Breast epithelium (tissue), 4 donors: ENCODE measurements around the gene TOE1. TPM values are rescaled to one million over a fixed set of nuclear protein-coding genes. Genes with fewer than 3 reads are reported as not detected.
A peak's percentile ranks its signal among the peaks of the same experiment; 100 is the strongest.

Experiments
- DNase-seq, 2 donors: peaks; one replicate each; pipeline ENCODE4 v3.0.0-alpha.2; 2019; ENCODE audit warnings: low spot score in 2 of 2
- H3K27ac ChIP-seq, 2 donors: fragments of 200-600 bp; sonication (generic) in 1 of 2; one replicate each; pipeline ENCODE4 v1.5.1; 2016 to 2019; ENCODE audit warnings: mild to moderate bottlenecking in 1 of 2
- H3K27me3 ChIP-seq, 2 donors: fragments of 200-600 bp; sonication (generic) in 1 of 2; one replicate each; pipeline versions ENCODE4 v1.5.1 to v1.6.0; 2017 to 2019; ENCODE audit warnings: control low read depth in 1 of 2, mild to moderate bottlenecking in 1 of 2
- H3K36me3 ChIP-seq: fragments of 200-600 bp; one replicate; pipeline ENCODE4 v1.5.1; 2019
- H3K4me1 ChIP-seq, 2 donors: fragments of 200-600 bp; sonication (generic); one replicate each; pipeline ENCODE4 v1.5.1; 2016 to 2019; ENCODE audit warnings: control low read depth in 1 of 2
- H3K4me3 ChIP-seq, 3 donors: fragments of 200-600 bp; sonication (generic); 1 replicate in 2 of 3; 2 replicates in 1 of 3; pipeline ENCODE4 v1.5.1; 2016 to 2019; ENCODE audit warnings: mild to moderate bottlenecking in 3 of 3, moderate library complexity in 2 of 3
- H3K9me3 ChIP-seq, 2 donors: fragments of 200-600 bp; sonication (generic) in 1 of 2; one replicate each; pipeline ENCODE4 v1.5.1; 2016 to 2019; ENCODE audit warnings: control low read depth in 1 of 2
- CTCF ChIP-seq, 3 donors: fragments of 450-650 bp; IDR thresholded peaks; one replicate each; pipeline ENCODE4 v1.5.1; 2016 to 2017; ENCODE audit warnings: antibody characterized with exemption in 3 of 3, mild to moderate bottlenecking in 3 of 3, moderate library complexity in 3 of 3
- POLR2A ChIP-seq: fragments of 450-650 bp; IDR thresholded peaks from one replicate; pipeline ENCODE4 v1.6.1; 2016; ENCODE audit warnings: antibody characterized with exemption, mild to moderate bottlenecking, moderate library complexity
- POLR2AphosphoS5 ChIP-seq, 3 donors: sonication (generic); formaldehyde crosslinking; IDR thresholded peaks; one replicate each; pipeline ENCODE4 v1.6.1; 2017; ENCODE audit warnings: antibody characterized with exemption in 3 of 3
- intact Hi-C: fragments of 100-400 bp; cut with DNase I; formaldehyde crosslinking; loops from one replicate; pipeline ENCODE4 v1.15.1; 2023; ENCODE audit warnings: low total_unique reads
- total RNA-seq, 3 donors: library from RNA; depleted of rRNA; stranded (reverse); fragments of >200 nt; gene quantifications; one replicate each; pipeline ENCODE4 v1.1.0, GENCODE V29; 2016

The TOE1 gene
- total RNA-seq, 3 donors from 2014 or later: 8.6 to 21.2 (median 11.1) TPM

GRCh38 chr1:45364294-45364693, 24.3 kb downstream of the TOE1 start:
- no peak overlapping the region for H3K27ac ChIP-seq
- DNase-seq: no peak
- no peak overlapping the region for H3K4me3 ChIP-seq
- no peaks in the 10 kb centered on the region for H3K9me3 ChIP-seq
- H3K36me3 ChIP-seq: no peaks in the 10 kb centered on the region
- peaks cover 0 to 11% of the 10 kb centered on the region in 2 donors for H3K4me1 ChIP-seq
- H3K27me3 ChIP-seq: no peaks in the 10 kb centered on the region
- intact Hi-C loops: no loop called here
- no peak for TF ChIP-seq CTCF (IDR thresholded peaks at IDR 0.05)
- TF ChIP-seq POLR2AphosphoS5 (IDR thresholded peaks at IDR 0.05): no peak
- TF ChIP-seq POLR2A: no peak

GRCh38 chr1:45365051-45365450, 25.1 kb downstream of the TOE1 start:
- Histone ChIP-seq H3K27me3 (no peaks in the 10 kb centered on the region), H3K9me3 (no peaks in the 10 kb centered on the region), H3K4me1 (peaks cover 0 to 9% of the 10 kb centered on the region in 2 donors), H3K4me3 (no peak overlapping the region), H3K36me3 (no peaks in the 10 kb centered on the region), H3K27ac (peak overlapping the region in 1 of 2 donors; percentile 15)
- TF ChIP-seq POLR2A (no peak), POLR2AphosphoS5 (IDR thresholded peaks at IDR 0.05) (no peak), CTCF (IDR thresholded peaks at IDR 0.05) (no peak)
- no peak for DNase-seq
- intact Hi-C loops: loop anchor here (5.0 kb wide), 1 partner anchor 747 kb away; no protein-coding TSS in a partner anchor

GRCh38 chr1:45370575-45370974, 30.6 kb downstream of the TOE1 start:
- DNase-seq: no peak
- Histone ChIP-seq H3K9me3 (no peaks in the 10 kb centered on the region), H3K4me3 (no peak overlapping the region), H3K27me3 (no peaks in the 10 kb centered on the region), H3K27ac (no peak overlapping the region), H3K4me1 (no peaks in the 10 kb centered on the region), H3K36me3 (no peaks in the 10 kb centered on the region)
- intact Hi-C loops: no loop called here
- no peak for TF ChIP-seq POLR2AphosphoS5 (IDR thresholded peaks at IDR 0.05)

- intact Hi-C loops: no loop called here
- Histone ChIP-seq H3K27me3 (no peaks in the 10 kb centered on the region), H3K4me3 (no peak overlapping the region), H3K9me3 (no peaks in the 10 kb centered on the region), H3K27ac (no peak overlapping the region), H3K4me1 (no peaks in the 10 kb centered on the region), H3K36me3 (no peaks in the 10 kb centered on the region)
- DNase-seq: no peak
- TF ChIP-seq POLR2AphosphoS5 (IDR thresholded peaks at IDR 0.05) (no peak), CTCF (IDR thresholded peaks at IDR 0.05) (no peak)
Observed at GRCh38 chr1:45373573-45373972, 33.6 kb downstream of the TOE1 start.

- DNase-seq: no peak
- H3K27ac ChIP-seq: no peak overlapping the region
- intact Hi-C loops: no loop called here
- TF ChIP-seq CTCF (IDR thresholded peaks at IDR 0.05) (no peak), POLR2AphosphoS5 (IDR thresholded peaks at IDR 0.05) (no peak), POLR2A (no peak)
- no peaks in the 10 kb centered on the region for H3K9me3 ChIP-seq
- no peak overlapping the region for H3K4me3 ChIP-seq
- H3K4me1 ChIP-seq: no peaks in the 10 kb centered on the region
- no peaks in the 10 kb centered on the region for H3K36me3 ChIP-seq
- H3K27me3 ChIP-seq: no peaks in the 10 kb centered on the region
Observed at GRCh38 chr1:45375104-45376090, 35.4 kb downstream of the TOE1 start.
